ENCODE data around the gene LGR6. TPM values are rescaled to one million over a fixed set of nuclear protein-coding genes. Genes with fewer than 3 reads are reported as not detected.

Gene LGR6
- total RNA-seq, 1 experiment from 2014 or later = not detected

GRCh38 chr1:202223121-202223860 lies 29.7 kb downstream of the LGR6 start:
- DNase-seq = no peak
- no peaks in the 10 kb centered on the region for H3K36me3 ChIP-seq (ENCODE audit: insufficient read depth, low read length)
- no peaks in the 10 kb centered on the region for H3K79me2 ChIP-seq (ENCODE audit: low read length)
- no peak overlapping the region for H3K27ac ChIP-seq (ENCODE audit: low read length)
- H4K20me1 ChIP-seq (ENCODE audit: insufficient read depth, low read depth, low read length) = no peaks in the 10 kb centered on the region
- no peak overlapping the region for H2AFZ ChIP-seq (ENCODE audit: low read length)
- H3K4me2 ChIP-seq (ENCODE audit: low read depth, low read length, poor library complexity, severe bottlenecking) = no peak overlapping the region
- H3K9me3 ChIP-seq (ENCODE audit: low read length) = no peaks in the 10 kb centered on the region
- H3K9me2 ChIP-seq (replicated peaks; ENCODE audit: insufficient read depth, low read length) = no peaks in the 10 kb centered on the region
- no peak overlapping the region for H3K4me3 ChIP-seq (ENCODE audit: low read length)
- 0 out of 2 replicates have a peak, but pooled peaks cover 4% of the 10 kb centered on the region for H3K4me1 ChIP-seq (ENCODE audit: low read length)
- H3K27me3 ChIP-seq (ENCODE audit: low read length) = no peaks in the 10 kb centered on the region
- H3K9ac ChIP-seq (ENCODE audit: low read length) = no peak overlapping the region

- Histone ChIP-seq H3K36me3 (ENCODE audit: insufficient read depth, low read length) (no peaks in the 10 kb centered on the region), H3K4me2 (ENCODE audit: low read depth, low read length, poor library complexity, severe bottlenecking) (no peak overlapping the region), H3K9ac (ENCODE audit: low read length) (no peak overlapping the region), H3K27ac (ENCODE audit: low read length) (no peak overlapping the region), H2AFZ (ENCODE audit: low read length) (no peak overlapping the region), H3K9me2 (replicated peaks; ENCODE audit: insufficient read depth, low read length) (no peaks in the 10 kb centered on the region), H3K79me2 (ENCODE audit: low read length) (no peaks in the 10 kb centered on the region), H3K4me1 (ENCODE audit: low read length) (0 out of 2 replicates have a peak, but pooled peaks cover 4% of the 10 kb centered on the region), H3K27me3 (ENCODE audit: low read length) (no peaks in the 10 kb centered on the region), H3K4me3 (ENCODE audit: low read length) (no peak overlapping the region), H3K9me3 (ENCODE audit: low read length) (no peaks in the 10 kb centered on the region), H4K20me1 (ENCODE audit: insufficient read depth, low read depth, low read length) (no peaks in the 10 kb centered on the region)
- no peak for DNase-seq
Observed at GRCh38 chr1:202224453-202224852, 30.9 kb downstream of the LGR6 start.

- Histone ChIP-seq H2AFZ (ENCODE audit: low read length) (no peak overlapping the region), H3K4me3 (ENCODE audit: low read length) (no peak overlapping the region), H3K36me3 (ENCODE audit: insufficient read depth, low read length) (no peaks in the 10 kb centered on the region), H3K4me1 (ENCODE audit: low read length) (0 out of 2 replicates have a peak, but pooled peaks cover 4% of the 10 kb centered on the region), H3K9me3 (ENCODE audit: low read length) (no peaks in the 10 kb centered on the region), H3K9me2 (replicated peaks; ENCODE audit: insufficient read depth, low read length) (no peaks in the 10 kb centered on the region), H3K27ac (ENCODE audit: low read length) (no peak overlapping the region), H3K9ac (ENCODE audit: low read length) (no peak overlapping the region), H3K4me2 (ENCODE audit: low read depth, low read length, poor library complexity, severe bottlenecking) (no peak overlapping the region), H3K79me2 (ENCODE audit: low read length) (no peaks in the 10 kb centered on the region), H4K20me1 (ENCODE audit: insufficient read depth, low read depth, low read length) (no peaks in the 10 kb centered on the region), H3K27me3 (ENCODE audit: low read length) (no peaks in the 10 kb centered on the region)
- no peak for DNase-seq
Observed at GRCh38 chr1:202225131-202225530, 31.5 kb downstream of the LGR6 start.

- H3K4me3 ChIP-seq (ENCODE audit: low read length) = no peak overlapping the region
- no peak for DNase-seq
- H3K27ac ChIP-seq (ENCODE audit: low read length) = no peak overlapping the region
- H2AFZ ChIP-seq (ENCODE audit: low read length) = no peak overlapping the region
- no peaks in the 10 kb centered on the region for H3K4me1 ChIP-seq (ENCODE audit: low read length)
- no peak overlapping the region for H3K9ac ChIP-seq (ENCODE audit: low read length)
- H3K27me3 ChIP-seq (ENCODE audit: low read length) = no peaks in the 10 kb centered on the region
- H3K36me3 ChIP-seq (ENCODE audit: insufficient read depth, low read length) = no peaks in the 10 kb centered on the region
- no peaks in the 10 kb centered on the region for H3K9me2 ChIP-seq (replicated peaks; ENCODE audit: insufficient read depth, low read length)
- H4K20me1 ChIP-seq (ENCODE audit: insufficient read depth, low read depth, low read length) = no peaks in the 10 kb centered on the region
- no peaks in the 10 kb centered on the region for H3K9me3 ChIP-seq (ENCODE audit: low read length)
- no peaks in the 10 kb centered on the region for H3K79me2 ChIP-seq (ENCODE audit: low read length)
- no peak overlapping the region for H3K4me2 ChIP-seq (ENCODE audit: low read depth, low read length, poor library complexity, severe bottlenecking)
Observed at GRCh38 chr1:202227053-202227672, 33.6 kb downstream of the LGR6 start.

- Histone ChIP-seq H3K4me2 (ENCODE audit: low read depth, low read length, poor library complexity, severe bottlenecking) (peak overlapping the region; percentile 22), H3K4me3 (ENCODE audit: low read length) (no peak overlapping the region)
Observed at GRCh38 chr1:202227997-202228401, 34.4 kb downstream of the LGR6 start.

GRCh38 chr1:202228484-202229122 lies 35.0 kb downstream of the LGR6 start:
- H3K9me3 ChIP-seq (ENCODE audit: low read length) = no peaks in the 10 kb centered on the region
- H3K36me3 ChIP-seq (ENCODE audit: insufficient read depth, low read length) = no peaks in the 10 kb centered on the region
- no peaks in the 10 kb centered on the region for H3K79me2 ChIP-seq (ENCODE audit: low read length)
- no peaks in the 10 kb centered on the region for H4K20me1 ChIP-seq (ENCODE audit: insufficient read depth, low read depth, low read length)
- H3K9me2 ChIP-seq (replicated peaks; ENCODE audit: insufficient read depth, low read length) = no peaks in the 10 kb centered on the region
- no peak for DNase-seq
- H3K4me2 ChIP-seq (ENCODE audit: low read depth, low read length, poor library complexity, severe bottlenecking) = peak overlapping the region; percentile 22
- H3K27me3 ChIP-seq (ENCODE audit: low read length) = no peaks in the 10 kb centered on the region
- H3K9ac ChIP-seq (ENCODE audit: low read length) = no peak overlapping the region
- no peaks in the 10 kb centered on the region for H3K4me1 ChIP-seq (ENCODE audit: low read length)
- H3K4me3 ChIP-seq (ENCODE audit: low read length) = no peak overlapping the region
- H3K27ac ChIP-seq (ENCODE audit: low read length) = no peak overlapping the region
- no peak overlapping the region for H2AFZ ChIP-seq (ENCODE audit: low read length)

More at GRCh38 chr1:202227997-202228401, 34.4 kb downstream of the LGR6 start:
- H3K9me3 ChIP-seq (ENCODE audit: low read length) = no peaks in the 10 kb centered on the region
- no peak overlapping the region for H2AFZ ChIP-seq (ENCODE audit: low read length)
- H3K36me3 ChIP-seq (ENCODE audit: insufficient read depth, low read length) = no peaks in the 10 kb centered on the region
- no peaks in the 10 kb centered on the region for H3K4me1 ChIP-seq (ENCODE audit: low read length)
- no peak overlapping the region for H3K27ac ChIP-seq (ENCODE audit: low read length)
- no peaks in the 10 kb centered on the region for H4K20me1 ChIP-seq (ENCODE audit: insufficient read depth, low read depth, low read length)
- no peak overlapping the region for H3K9ac ChIP-seq (ENCODE audit: low read length)
- no peaks in the 10 kb centered on the region for H3K27me3 ChIP-seq (ENCODE audit: low read length)
- H3K9me2 ChIP-seq (replicated peaks; ENCODE audit: insufficient read depth, low read length) = no peaks in the 10 kb centered on the region
- no peak for DNase-seq
- H3K79me2 ChIP-seq (ENCODE audit: low read length) = no peaks in the 10 kb centered on the region

GRCh38 chr1:202229376-202229775 lies 35.8 kb downstream of the LGR6 start:
- Histone ChIP-seq H3K9ac (ENCODE audit: low read length) (no peak overlapping the region), H3K4me2 (ENCODE audit: low read depth, low read length, poor library complexity, severe bottlenecking) (no peak overlapping the region), H3K36me3 (ENCODE audit: insufficient read depth, low read length) (no peaks in the 10 kb centered on the region), H3K4me3 (ENCODE audit: low read length) (no peak overlapping the region), H3K9me2 (replicated peaks; ENCODE audit: insufficient read depth, low read length) (no peaks in the 10 kb centered on the region), H3K27ac (ENCODE audit: low read length) (no peak overlapping the region), H4K20me1 (ENCODE audit: insufficient read depth, low read depth, low read length) (no peaks in the 10 kb centered on the region), H3K4me1 (ENCODE audit: low read length) (no peaks in the 10 kb centered on the region), H3K27me3 (ENCODE audit: low read length) (no peaks in the 10 kb centered on the region), H3K9me3 (ENCODE audit: low read length) (no peaks in the 10 kb centered on the region), H2AFZ (ENCODE audit: low read length) (no peak overlapping the region), H3K79me2 (ENCODE audit: low read length) (no peaks in the 10 kb centered on the region)
- DNase-seq = no peak

Data from Karpas-422 (cell line).